Tibial nerve (tissue), 4 donors: ENCODE data around the gene PMF1.
A peak's percentile ranks its signal among the peaks of the same experiment; 100 is the strongest.

Experiments used
- EP300 ChIP-seq, 2 donors: sonication (generic); formaldehyde crosslinking; IDR thresholded peaks; one replicate each; pipeline ENCODE4 v1.6.1; 2017; ENCODE audit warnings: antibody characterized with exemption in 2 of 2, mild to moderate bottlenecking in 1 of 2
- POLR2A ChIP-seq, 2 donors: fragments of 450-650 bp; IDR thresholded peaks; one replicate each; pipeline ENCODE4 v1.6.1; 2017; ENCODE audit warnings: antibody characterized with exemption in 2 of 2, mild to moderate bottlenecking in 2 of 2, moderate library complexity in 2 of 2
- TF ChIP-seq, protein P1 (sequence below), 5 experiments: fragments of 200-600 bp in 3 of 5; fragments of 450-650 bp in 2 of 5; sonication (generic) in 3 of 5; IDR thresholded peaks; one replicate each; pipeline ENCODE4 v1.5.1; 2016 to 2019; ENCODE audit warnings: antibody characterized with exemption in 5 of 5, mild to moderate bottlenecking in 3 of 5, moderate library complexity in 2 of 5

DNA sequence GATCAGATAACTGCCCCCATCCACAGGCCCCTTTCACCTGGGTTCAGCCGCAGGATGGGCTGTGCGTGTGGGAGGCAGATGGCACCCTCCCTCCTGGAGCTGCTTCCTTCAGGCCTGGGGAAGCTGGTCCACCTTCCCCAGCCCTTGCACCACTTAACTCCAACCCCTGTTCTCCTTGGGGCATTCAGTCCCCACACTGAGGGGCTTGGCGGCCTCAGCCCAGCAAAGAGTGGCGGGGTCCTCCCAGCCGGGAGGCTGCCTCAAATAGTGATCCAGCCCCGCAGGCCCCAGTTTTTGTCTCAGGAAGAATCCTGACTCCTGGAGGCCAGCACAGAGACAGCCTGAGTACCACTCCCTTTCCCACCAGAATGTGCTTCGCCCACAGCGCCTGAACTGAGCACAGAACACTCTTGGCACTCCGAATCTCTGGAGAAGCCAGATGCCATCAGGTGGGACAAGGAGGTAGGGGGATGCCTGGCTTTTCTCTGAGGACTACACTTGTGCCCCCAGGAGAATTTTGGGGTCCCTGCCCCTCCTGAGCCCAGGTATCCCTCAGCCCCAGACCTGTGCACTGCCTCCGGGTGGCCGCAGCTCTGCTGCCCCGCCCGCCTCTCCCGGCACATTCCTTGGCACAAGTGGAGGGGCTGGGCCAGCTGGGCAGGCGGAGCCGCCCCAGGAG, 34.1 kb downstream of the PMF1 start:
- TF ChIP-seq EP300 (IDR thresholded peaks at IDR 0.05) (peak in 1 of 2 donors; percentile 50), POLR2A (IDR thresholded peaks at IDR 0.05) (peak in 1 of 2 donors; percentile 60)
- TF ChIP-seq, protein P1, sequence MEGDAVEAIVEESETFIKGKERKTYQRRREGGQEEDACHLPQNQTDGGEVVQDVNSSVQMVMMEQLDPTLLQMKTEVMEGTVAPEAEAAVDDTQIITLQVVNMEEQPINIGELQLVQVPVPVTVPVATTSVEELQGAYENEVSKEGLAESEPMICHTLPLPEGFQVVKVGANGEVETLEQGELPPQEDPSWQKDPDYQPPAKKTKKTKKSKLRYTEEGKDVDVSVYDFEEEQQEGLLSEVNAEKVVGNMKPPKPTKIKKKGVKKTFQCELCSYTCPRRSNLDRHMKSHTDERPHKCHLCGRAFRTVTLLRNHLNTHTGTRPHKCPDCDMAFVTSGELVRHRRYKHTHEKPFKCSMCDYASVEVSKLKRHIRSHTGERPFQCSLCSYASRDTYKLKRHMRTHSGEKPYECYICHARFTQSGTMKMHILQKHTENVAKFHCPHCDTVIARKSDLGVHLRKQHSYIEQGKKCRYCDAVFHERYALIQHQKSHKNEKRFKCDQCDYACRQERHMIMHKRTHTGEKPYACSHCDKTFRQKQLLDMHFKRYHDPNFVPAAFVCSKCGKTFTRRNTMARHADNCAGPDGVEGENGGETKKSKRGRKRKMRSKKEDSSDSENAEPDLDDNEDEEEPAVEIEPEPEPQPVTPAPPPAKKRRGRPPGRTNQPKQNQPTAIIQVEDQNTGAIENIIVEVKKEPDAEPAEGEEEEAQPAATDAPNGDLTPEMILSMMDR (IDR thresholded peaks at IDR 0.05) = no peak
